Liver (tissue), 9 donors: ENCODE results near the gene PATJ. TPM values are rescaled to one million over a fixed set of nuclear protein-coding genes. Genes with fewer than 3 reads are reported as not detected.

Experiments used
- DNase-seq: peaks from one replicate; pipeline ENCODE4 v3.0.0-alpha.2; 2017; ENCODE audit warnings: low spot score
- H3K27ac ChIP-seq, 2 donors: one replicate each; pipeline ENCODE4 v1.7.0; 2013; ENCODE audit warnings: inconsistent platforms in 2 of 2, low read length in 2 of 2, control low read depth in 1 of 2, low read depth in 1 of 2, mild to moderate bottlenecking in 1 of 2
- H3K27me3 ChIP-seq, 4 donors: one replicate each; pipeline versions ENCODE4 v1.6.1 to v1.7.0; 2013; ENCODE audit warnings: low read length in 3 of 4, inconsistent platforms in 1 of 4, mild to moderate bottlenecking in 1 of 4, moderate library complexity in 1 of 4; ENCODE audit not compliant: control insufficient read depth in 4 of 4, insufficient read depth in 4 of 4
- H3K36me3 ChIP-seq, 4 donors: one replicate each; pipeline versions ENCODE4 v1.6.1 to v1.7.0; 2013; ENCODE audit warnings: low read length in 3 of 4, mild to moderate bottlenecking in 3 of 4, low read depth in 1 of 4, moderate library complexity in 1 of 4; ENCODE audit not compliant: control insufficient read depth in 4 of 4, insufficient read depth in 3 of 4
- H3K4me1 ChIP-seq, 4 donors: one replicate each; pipeline versions ENCODE4 v1.6.1 to v1.7.0; 2013; ENCODE audit warnings: low read length in 3 of 4, mild to moderate bottlenecking in 3 of 4, moderate library complexity in 1 of 4; ENCODE audit not compliant: control insufficient read depth in 4 of 4, insufficient read depth in 4 of 4
- H3K4me3 ChIP-seq, 3 donors: one replicate each; pipeline versions ENCODE4 v1.6.1 to v1.7.0; 2013; ENCODE audit warnings: low read length in 3 of 3, control low read depth in 1 of 3, low read depth in 1 of 3, mild to moderate bottlenecking in 1 of 3
- H3K9ac ChIP-seq, 2 donors: one replicate each; pipeline ENCODE4 v1.7.0; 2013; ENCODE audit warnings: low read length in 2 of 2, mild to moderate bottlenecking in 2 of 2, moderate library complexity in 2 of 2, control low read depth in 1 of 2, low read depth in 1 of 2
- H3K9me3 ChIP-seq, 4 donors: one replicate each; pipeline versions ENCODE4 v1.6.1 to v1.7.0; 2013; ENCODE audit warnings: low read length in 3 of 4; ENCODE audit not compliant: control insufficient read depth in 4 of 4
- ATF3 ChIP-seq: IDR thresholded peaks from 2 replicates; pipeline ENCODE4 v1.6.1; 2016; ENCODE audit warnings: antibody characterized with exemption
- CTCF ChIP-seq: fragments of 150-350 bp; IDR thresholded peaks from 2 replicates; pipeline ENCODE4 v1.5.1; 2017; ENCODE audit warnings: improper control_type of control experiment, low read depth, low read length; ENCODE audit not compliant: missing input control
- EGR1 ChIP-seq, 2 donors: IDR thresholded peaks; 2 replicates each; pipeline ENCODE4 v1.6.1; 2016 to 2018; ENCODE audit warnings: antibody characterized with exemption in 2 of 2, low read depth in 2 of 2
- FOXA1 ChIP-seq: IDR thresholded peaks from 2 replicates; pipeline ENCODE4 v1.6.1; 2016; ENCODE audit warnings: antibody characterized with exemption
- HNF4A ChIP-seq, 2 donors: conservative IDR thresholded peaks; 2 replicates each; pipeline ENCODE4 v1.6.1; 2016; ENCODE audit warnings: antibody characterized with exemption in 2 of 2, mild to moderate bottlenecking in 2 of 2
- HNF4G ChIP-seq: IDR thresholded peaks from 2 replicates; pipeline ENCODE4 v1.6.1; 2016; ENCODE audit warnings: antibody characterized with exemption
- MAX ChIP-seq: IDR thresholded peaks from 2 replicates; pipeline ENCODE4 v1.6.1; 2016; ENCODE audit warnings: antibody characterized with exemption
- NR2F2 ChIP-seq: IDR thresholded peaks from 2 replicates; pipeline ENCODE4 v1.6.1; 2016; ENCODE audit warnings: antibody characterized with exemption
- RAD21 ChIP-seq, 2 donors: IDR thresholded peaks; 2 replicates each; pipeline ENCODE4 v1.6.1; 2016; ENCODE audit warnings: antibody characterized with exemption in 2 of 2, mild to moderate bottlenecking in 2 of 2
- RXRA ChIP-seq, 2 donors: IDR thresholded peaks; 2 replicates each; pipeline ENCODE4 v1.6.1; 2017 to 2018; ENCODE audit warnings: antibody characterized with exemption in 2 of 2, mild to moderate bottlenecking in 1 of 2
- SP1 ChIP-seq: IDR thresholded peaks from 2 replicates; pipeline ENCODE4 v1.6.1; 2018; ENCODE audit warnings: antibody characterized with exemption, mild to moderate bottlenecking
- TAF1 ChIP-seq: conservative IDR thresholded peaks from 2 replicates; pipeline ENCODE4 v1.6.1; 2016; ENCODE audit warnings: antibody characterized with exemption, mild to moderate bottlenecking
- YY1 ChIP-seq: IDR thresholded peaks from 2 replicates; pipeline ENCODE4 v1.6.1; 2016; ENCODE audit warnings: antibody characterized with exemption, mild to moderate bottlenecking
- ZBTB33 ChIP-seq: IDR thresholded peaks from 2 replicates; pipeline ENCODE4 v1.6.1; 2016; ENCODE audit warnings: antibody characterized with exemption
- WGBS: extraction: QIAGEN DNeasy Blood & Tissue Kit; methylation state at CpG from one replicate; pipeline ENCODE4 v1.1.7; 2013; 5-methylcytosine and 5-hydroxymethylcytosine counted together
- polyA plus RNA-seq, 2 donors: library from polyadenylated mRNA; stranded (reverse) in 1 of 2; unstranded in 1 of 2; fragments of 200-250 nt in 1 of 2; fragments of >200 nt in 1 of 2; fragmentation: Nextera tagmentation in 1 of 2; extraction: Ambion mirVana in 1 of 2; gene quantifications; one replicate each; pipeline versions ENCODE4 v1.2.1 to v1.2.3, GENCODE V29; 2013 to 2015
- total RNA-seq, 2 donors: library from RNA; depleted of rRNA; stranded (reverse); fragments of >200 nt; gene quantifications; one replicate each; pipeline ENCODE4 v1.2.3, GENCODE V29; 2014
- donor health status: healthy.
- donor health status: healthy.
- donor health status: healthy.
- donor health status: healthy.
- donor health status: healthy.

PATJ gene
- total and polyA plus RNA-seq, 4 donors, result 5.7 to 29.8 (median 9.0) TPM

GRCh38 chr1:61852670-61853015, 110.4 kb downstream of the PATJ start:
- Histone ChIP-seq H3K9ac (no peak overlapping the region), H3K9me3 (no peaks in the 10 kb centered on the region), H3K4me3 (no peak overlapping the region), H3K27ac (no peak overlapping the region), H3K4me1 (no peaks in the 10 kb centered on the region), H3K36me3 (peaks cover 0 to 5% (median under 1%) of the 10 kb centered on the region in 4 donors), H3K27me3 (no peaks in the 10 kb centered on the region)
- no peak for TF ChIP-seq HNF4G
- no peak for TF ChIP-seq EGR1 (IDR thresholded peaks at IDR 0.05; ENCODE audit: low read depth in 2 of 2)
- no peak for TF ChIP-seq YY1
- no peak for TF ChIP-seq CTCF
- TF ChIP-seq HNF4A (conservative IDR thresholded peaks at IDR 0.05), result no peak
- no peak for TF ChIP-seq MAX
- TF ChIP-seq RAD21 (IDR thresholded peaks at IDR 0.05), result no peak
- no peak for TF ChIP-seq TAF1
- no peak for TF ChIP-seq NR2F2
- no peak for TF ChIP-seq ATF3
- TF ChIP-seq SP1, result no peak
- no peak for TF ChIP-seq RXRA (IDR thresholded peaks at IDR 0.05)
- TF ChIP-seq ZBTB33, result no peak
- no peak for DNase-seq
- WGBS, result 80% methylated on average over 2 of the region's 2 CpGs

- DNase-seq, result no peak
- H3K36me3 ChIP-seq, result peaks cover 0 to 5% (median 2%) of the 10 kb centered on the region in 4 donors
- H3K9me3 ChIP-seq, result no peaks in the 10 kb centered on the region
- H3K4me1 ChIP-seq, result no peaks in the 10 kb centered on the region
- no peak overlapping the region for H3K4me3 ChIP-seq
- H3K27ac ChIP-seq, result no peak overlapping the region
- H3K9ac ChIP-seq, result no peak overlapping the region
- TF ChIP-seq HNF4G, result no peak
- no peak for TF ChIP-seq HNF4A (conservative IDR thresholded peaks at IDR 0.05)
- TF ChIP-seq RAD21 (IDR thresholded peaks at IDR 0.05), result peak; percentile 18 to 40
- WGBS, result 65% methylated on average over 3 of the region's 3 CpGs
- no peaks in the 10 kb centered on the region for H3K27me3 ChIP-seq
Measured at GRCh38 chr1:61853583-61853982, 111.3 kb downstream of the PATJ start.

- no peak overlapping the region for H3K27ac ChIP-seq
- H3K4me1 ChIP-seq, result no peaks in the 10 kb centered on the region
- TF ChIP-seq NR2F2 (no peak), SP1 (no peak), RXRA (IDR thresholded peaks at IDR 0.05) (no peak), FOXA1 (no peak), ATF3 (no peak), ZBTB33 (no peak), TAF1 (no peak)
- no peaks in the 10 kb centered on the region for H3K27me3 ChIP-seq
- no peak for DNase-seq
- H3K9ac ChIP-seq, result no peak overlapping the region
- WGBS, result 87% methylated on average over 7 of the region's 7 CpGs
- peaks cover 2 to 14% (median 11%) of the 10 kb centered on the region in 4 donors for H3K36me3 ChIP-seq
- no peaks in the 10 kb centered on the region for H3K9me3 ChIP-seq
- no peak overlapping the region for H3K4me3 ChIP-seq
Measured at GRCh38 chr1:61864489-61864888, 122.2 kb downstream of the PATJ start.
